ENCODE data around the gene EPHB1. TPM values are rescaled to one million over a fixed set of nuclear protein-coding genes. Genes with fewer than 3 reads are reported as not detected.

EPHB1 gene
- total and polyA plus RNA-seq, 2 donors (not counting 3 experiments of a cell fraction or from before 2014, with no cell fraction given) = 1.3 to 5.2 TPM

DNA sequence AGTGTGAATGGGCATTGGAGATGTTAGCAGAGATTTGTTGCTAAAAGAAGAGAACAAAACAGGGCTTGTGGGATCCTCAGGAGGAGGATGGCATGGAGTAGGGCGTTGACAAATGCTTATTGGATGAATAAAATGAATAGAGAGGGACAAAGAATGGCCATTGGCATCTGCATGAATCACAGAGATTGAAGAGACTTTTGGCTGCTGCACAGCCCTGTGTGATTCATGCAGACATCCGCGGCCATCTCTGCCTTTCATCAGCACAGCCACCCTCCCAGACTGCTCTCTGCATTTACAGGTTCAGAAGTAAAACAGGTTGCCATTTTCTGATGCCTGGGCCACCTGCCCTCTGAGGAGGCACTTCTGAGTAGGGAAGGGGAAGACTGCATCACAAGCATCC lies 397.9 kb downstream of the EPHB1 start:
- no peaks in the 10 kb centered on the region for H3K4me1 ChIP-seq (ENCODE audit: control insufficient read depth, extremely low read depth, insufficient read depth, low read length)
- H3K36me3 ChIP-seq (ENCODE audit: control insufficient read depth in 2 of 2, extremely low read depth in 1 of 2, insufficient read depth in 2 of 2, low read length in 2 of 2) = no peaks in the 10 kb centered on the region
- no peaks in the 10 kb centered on the region for H3K79me2 ChIP-seq (ENCODE audit: control insufficient read depth, insufficient read depth, low read length)
- intact Hi-C loops (cut with micrococcal nuclease) (no loop called here), dilution Hi-C loops (cut with MboI; ENCODE audit: extremely low pct_ligation_motif_present, low sequenced_read_pairs) (no loop called here)
- POLR2A ChIA-PET = no interaction called here
- DNase-seq (ENCODE audit: low read depth, low spot score) = no peak
- no TSS peak for BruUV-seq (replicated peaks)
- no peak overlapping the region for H3K9ac ChIP-seq (replicated peaks; ENCODE audit: extremely low read depth, insufficient read depth, low read length)
- H3K4me3 ChIP-seq (replicated peaks in 1 of 3; ENCODE audit: insufficient read depth in 1 of 3, low read depth in 1 of 3, low read length in 3 of 3) = no peak overlapping the region
- H3K27ac ChIP-seq (ENCODE audit: insufficient read depth, low read depth, low read length) = no peak overlapping the region
- peaks cover 3% of the 10 kb centered on the region for H3K9me3 ChIP-seq (replicated peaks; ENCODE audit: control insufficient read depth, insufficient read depth, low read length)
- H3K9me1 ChIP-seq (replicated peaks; ENCODE audit: control insufficient read depth, extremely low read depth, insufficient read depth, low read length) = no peaks in the 10 kb centered on the region
- no peak overlapping the region for H2AFZ ChIP-seq (ENCODE audit: low read depth, low read length)
- no peaks in the 10 kb centered on the region for H3K27me3 ChIP-seq (ENCODE audit: control insufficient read depth in 2 of 2, insufficient read depth in 2 of 2, low read length in 2 of 2)
- TF ChIP-seq EZH2 (IDR thresholded peaks at IDR 0.05; ENCODE audit: borderline replicate concordance, low read depth, low read length, severe bottlenecking) (no peak), JUN (IDR thresholded peaks at IDR 0.05; ENCODE audit: borderline replicate concordance, insufficient read depth, insufficient read length, low read depth) (no peak), POLR2A (IDR thresholded peaks at IDR 0.05; ENCODE audit: low read depth, low read length) (no peak), POLR2AphosphoS5 (IDR thresholded peaks at IDR 0.05; ENCODE audit: insufficient read depth, low read depth, low read length) (no peak), GATA2 (IDR thresholded peaks at IDR 0.05; ENCODE audit: insufficient read depth, insufficient read length, low read depth, low read length) (no peak), FOS (IDR thresholded peaks at IDR 0.05; ENCODE audit: borderline replicate concordance, insufficient read depth, low read length) (no peak), MYC (IDR thresholded peaks at IDR 0.05; ENCODE audit: low read depth, low read length) (no peak)
- TF ChIP-seq, protein P1, sequence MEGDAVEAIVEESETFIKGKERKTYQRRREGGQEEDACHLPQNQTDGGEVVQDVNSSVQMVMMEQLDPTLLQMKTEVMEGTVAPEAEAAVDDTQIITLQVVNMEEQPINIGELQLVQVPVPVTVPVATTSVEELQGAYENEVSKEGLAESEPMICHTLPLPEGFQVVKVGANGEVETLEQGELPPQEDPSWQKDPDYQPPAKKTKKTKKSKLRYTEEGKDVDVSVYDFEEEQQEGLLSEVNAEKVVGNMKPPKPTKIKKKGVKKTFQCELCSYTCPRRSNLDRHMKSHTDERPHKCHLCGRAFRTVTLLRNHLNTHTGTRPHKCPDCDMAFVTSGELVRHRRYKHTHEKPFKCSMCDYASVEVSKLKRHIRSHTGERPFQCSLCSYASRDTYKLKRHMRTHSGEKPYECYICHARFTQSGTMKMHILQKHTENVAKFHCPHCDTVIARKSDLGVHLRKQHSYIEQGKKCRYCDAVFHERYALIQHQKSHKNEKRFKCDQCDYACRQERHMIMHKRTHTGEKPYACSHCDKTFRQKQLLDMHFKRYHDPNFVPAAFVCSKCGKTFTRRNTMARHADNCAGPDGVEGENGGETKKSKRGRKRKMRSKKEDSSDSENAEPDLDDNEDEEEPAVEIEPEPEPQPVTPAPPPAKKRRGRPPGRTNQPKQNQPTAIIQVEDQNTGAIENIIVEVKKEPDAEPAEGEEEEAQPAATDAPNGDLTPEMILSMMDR (IDR thresholded peaks at IDR 0.05; ENCODE audit: extremely low read depth in 1 of 2, insufficient read depth in 1 of 2, low read depth in 1 of 2, low read length in 2 of 2) = no peak
- TF ChIP-seq, protein P2, sequence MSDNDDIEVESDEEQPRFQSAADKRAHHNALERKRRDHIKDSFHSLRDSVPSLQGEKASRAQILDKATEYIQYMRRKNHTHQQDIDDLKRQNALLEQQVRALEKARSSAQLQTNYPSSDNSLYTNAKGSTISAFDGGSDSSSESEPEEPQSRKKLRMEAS (IDR thresholded peaks at IDR 0.05; ENCODE audit: insufficient read depth, insufficient read length) = no peak
- H3K4me2 ChIP-seq (ENCODE audit: insufficient read depth, low read length) = no peak overlapping the region
- H4K20me1 ChIP-seq (replicated peaks; ENCODE audit: control insufficient read depth, extremely low read depth, insufficient read depth, low read length) = no peaks in the 10 kb centered on the region
- FAIRE-seq = no peak
- CTCF ChIA-PET = no interaction called here
